Measurements from ENCODE around the gene CADM1.

CADM1 gene

DNA sequence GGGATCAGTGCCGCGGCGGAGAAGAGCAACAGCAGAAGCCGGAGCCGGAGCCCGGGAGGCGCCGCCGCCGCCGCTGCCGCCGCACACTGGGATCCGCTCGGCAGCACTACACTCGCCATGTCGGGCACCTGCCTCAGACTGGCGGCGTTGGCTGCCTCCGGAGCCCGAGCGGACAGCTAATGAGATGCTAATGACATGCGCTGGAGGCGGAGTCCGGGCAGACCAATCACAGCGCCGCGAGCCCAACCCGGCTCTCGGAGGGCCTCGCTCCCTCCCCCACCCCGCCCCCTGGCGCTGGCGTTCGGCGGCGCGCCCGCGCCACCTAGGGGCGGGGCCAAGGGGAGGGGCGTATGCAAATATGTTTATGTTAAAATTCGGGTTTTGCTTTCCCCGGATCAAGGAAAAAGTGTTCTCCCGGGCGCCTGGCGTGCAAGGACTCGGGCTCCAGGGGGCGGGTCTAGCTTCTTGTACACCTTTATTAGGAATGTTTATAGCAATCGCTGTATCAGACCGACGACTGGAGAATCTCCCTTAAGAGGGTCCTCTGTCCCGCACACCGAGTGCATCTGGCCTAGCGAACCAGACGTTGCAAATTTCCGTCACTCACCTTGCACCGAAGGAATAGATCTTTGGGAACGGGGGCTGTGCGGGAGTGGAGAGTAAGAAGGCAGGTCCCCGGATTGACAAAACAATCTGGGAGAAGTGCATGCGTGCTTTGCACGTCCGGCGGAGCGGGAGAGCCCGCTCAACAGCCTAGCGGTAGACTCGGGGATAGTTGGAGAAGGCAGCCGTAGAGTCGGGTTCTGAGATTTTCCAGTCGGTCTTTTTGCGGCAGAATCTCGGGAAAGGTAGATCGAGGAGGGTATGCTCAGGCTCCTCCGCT is at the start of gene CADM1:
CADM1 (minus strand) TSS at position 140 of the 883 bp plus-strand sequence.
- in situ Hi-C loops (cut with MboI; ENCODE audit: low sequenced_read_pairs): no loop called here

DNA sequence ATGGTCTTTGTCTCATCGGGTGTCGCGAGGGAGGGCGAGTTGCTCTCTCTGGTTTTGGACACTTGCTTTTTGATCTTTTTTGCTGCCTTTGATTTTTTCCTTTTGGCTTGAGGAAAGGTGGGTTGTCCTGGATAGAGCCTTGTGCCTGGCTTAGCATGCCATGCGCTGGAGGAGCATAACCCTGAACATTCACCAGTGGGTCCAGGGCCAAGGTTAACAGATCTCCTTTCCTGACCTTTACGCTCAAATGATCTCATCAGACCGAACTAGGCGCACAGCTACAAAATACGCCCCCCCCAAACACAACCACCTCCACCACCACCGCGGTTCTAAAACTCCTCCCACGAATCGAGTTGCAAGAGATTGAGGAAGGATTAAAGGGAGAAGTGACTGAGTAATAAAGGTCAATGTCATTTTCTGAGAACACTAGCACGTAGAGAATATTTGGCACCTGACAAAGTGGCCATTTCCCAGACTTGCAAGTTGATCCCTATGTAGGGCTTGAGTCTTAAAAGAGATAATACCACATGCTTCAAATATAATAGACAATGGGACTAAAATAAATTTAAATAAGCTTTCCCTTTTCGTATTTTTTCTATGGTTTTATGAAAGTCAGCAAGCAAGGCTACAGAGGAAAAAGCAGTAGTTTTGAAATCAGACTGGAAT is 48.7 kb upstream of the CADM1 start:
- in situ Hi-C loops (cut with MboI; ENCODE audit: low sequenced_read_pairs): no loop called here

- in situ Hi-C loops (cut with MboI; ENCODE audit: low sequenced_read_pairs): no loop called here
Observed at GRCh38 chr11:115552151-115552772, 48.0 kb upstream of the CADM1 start.

DNA sequence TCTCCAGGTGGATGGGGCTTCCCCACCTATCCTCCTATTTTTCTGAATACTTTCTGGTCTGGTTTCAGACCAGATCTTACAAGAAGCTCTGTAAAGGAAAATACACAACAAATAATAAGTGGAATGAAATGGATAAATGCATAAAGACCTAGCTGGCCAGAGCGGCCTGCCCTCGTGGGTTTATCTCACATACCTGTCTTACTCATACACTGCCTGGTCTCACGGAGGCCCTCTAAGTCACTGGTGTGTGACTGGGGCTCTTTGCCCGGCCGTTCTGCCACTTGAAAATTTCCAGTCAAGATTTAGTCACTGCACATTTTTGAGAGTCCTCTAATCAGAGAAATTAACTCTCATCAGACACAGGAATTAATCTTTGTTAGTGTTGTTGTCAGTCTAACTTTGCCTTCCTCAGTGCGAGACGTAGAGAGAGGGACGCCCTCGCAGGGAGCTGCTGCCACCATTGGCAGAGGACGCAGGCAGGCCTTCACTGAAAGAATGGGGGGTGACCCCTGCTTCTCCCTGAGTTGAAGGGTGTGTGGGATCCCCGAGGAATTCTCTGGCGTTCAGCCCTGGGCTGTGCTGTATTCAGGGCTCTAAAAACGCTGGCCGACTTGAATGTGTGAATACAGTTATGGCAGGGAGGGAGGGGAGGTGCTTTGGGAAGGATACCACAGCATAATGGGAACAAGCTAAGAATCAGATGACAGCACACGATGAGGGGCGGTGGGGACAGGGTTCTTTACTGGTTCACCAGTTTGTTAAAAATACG is 46.3 kb upstream of the CADM1 start:
- in situ Hi-C loops (cut with MboI; ENCODE audit: low sequenced_read_pairs): no loop called here

- in situ Hi-C loops (cut with MboI; ENCODE audit: low sequenced_read_pairs): no loop called here
Observed at GRCh38 chr11:115548878-115549528, 44.8 kb upstream of the CADM1 start.

- in situ Hi-C loops (cut with MboI; ENCODE audit: low sequenced_read_pairs): no loop called here
Observed at GRCh38 chr11:115545581-115546210, 41.5 kb upstream of the CADM1 start.

DNA sequence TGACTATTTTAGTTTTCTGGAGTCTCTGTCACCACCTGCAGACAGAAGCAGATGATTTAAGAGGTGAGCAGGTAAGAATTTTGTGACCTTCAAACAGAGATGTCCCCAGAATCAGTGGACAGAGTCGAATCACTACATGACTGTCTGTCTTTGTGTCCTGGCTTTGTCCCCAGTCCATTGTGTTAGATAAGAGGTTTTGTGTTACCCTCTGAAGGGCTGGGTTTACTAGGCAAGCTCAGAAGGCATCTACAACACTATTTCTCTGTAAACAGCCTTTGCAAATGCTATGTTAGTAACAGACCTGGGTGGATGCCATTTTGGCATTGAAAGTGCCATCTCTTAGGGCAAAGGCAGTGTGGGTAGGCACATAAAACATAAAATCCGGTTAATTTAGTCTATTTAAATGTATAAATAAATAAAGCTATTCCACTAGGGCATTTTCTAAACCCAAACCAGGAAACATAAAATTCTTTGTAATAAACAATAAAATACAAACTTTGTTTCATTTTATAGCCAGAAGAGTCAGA is 40.3 kb upstream of the CADM1 start:
- in situ Hi-C loops (cut with MboI; ENCODE audit: low sequenced_read_pairs): no loop called here

GRCh38 chr11:115541518-115541917 is 37.3 kb upstream of the CADM1 start:
- in situ Hi-C loops (cut with MboI; ENCODE audit: low sequenced_read_pairs): no loop called here

- in situ Hi-C loops (cut with MboI; ENCODE audit: low sequenced_read_pairs): no loop called here
Observed at GRCh38 chr11:115539844-115540243, 35.6 kb upstream of the CADM1 start.

DNA sequence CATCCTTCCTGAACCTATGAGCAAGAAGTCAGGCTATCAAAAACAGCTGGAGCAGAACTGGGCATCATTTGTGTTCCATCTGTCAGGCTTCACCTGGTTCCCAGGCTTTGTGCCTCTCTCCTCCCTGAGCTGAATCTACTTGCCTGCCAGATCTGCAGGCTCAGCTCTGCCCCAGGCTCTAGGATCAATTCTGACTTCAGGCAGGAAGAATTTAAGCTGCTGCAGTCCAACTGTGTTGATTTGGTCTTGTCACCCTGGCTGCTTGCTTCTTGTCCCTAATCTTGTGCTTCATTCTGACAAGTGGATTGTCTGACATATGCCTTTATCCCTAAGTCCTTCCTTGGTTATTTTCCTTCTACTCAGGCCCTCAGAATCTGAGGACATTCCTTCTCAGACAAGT is 31.6 kb upstream of the CADM1 start:
- in situ Hi-C loops (cut with MboI; ENCODE audit: low sequenced_read_pairs): no loop called here

GRCh38 chr11:115530752-115531151 is 26.5 kb upstream of the CADM1 start:
- in situ Hi-C loops (cut with MboI; ENCODE audit: low sequenced_read_pairs): no loop called here

DNA sequence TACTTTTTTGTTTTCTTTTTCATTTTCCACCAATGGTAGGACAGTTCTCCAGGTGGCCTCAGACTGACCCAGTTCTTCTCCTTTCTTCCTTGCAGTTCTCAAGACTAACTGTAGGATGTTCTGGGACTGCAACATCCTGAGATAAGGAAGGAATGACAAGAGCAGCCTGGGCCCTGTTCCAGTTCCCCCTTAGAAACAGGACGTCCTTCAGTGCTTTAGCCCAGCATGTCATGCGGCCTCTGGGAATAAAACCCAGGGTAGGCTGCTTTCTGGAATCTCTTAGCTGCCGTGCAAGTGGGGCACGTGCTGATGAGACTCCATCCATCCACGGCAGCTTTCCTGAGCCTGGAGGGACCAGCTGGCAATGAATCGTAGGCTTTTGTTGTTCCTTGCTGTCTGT is 24.0 kb upstream of the CADM1 start:
- in situ Hi-C loops (cut with MboI; ENCODE audit: low sequenced_read_pairs): no loop called here

GRCh38 chr11:115527534-115528125 is 23.4 kb upstream of the CADM1 start:
- in situ Hi-C loops (cut with MboI; ENCODE audit: low sequenced_read_pairs): no loop called here

- in situ Hi-C loops (cut with MboI; ENCODE audit: low sequenced_read_pairs): no loop called here
Observed at GRCh38 chr11:115525531-115526006, 21.4 kb upstream of the CADM1 start.

GRCh38 chr11:115524572-115524971 is 20.4 kb upstream of the CADM1 start:
- in situ Hi-C loops (cut with MboI; ENCODE audit: low sequenced_read_pairs): no loop called here

GRCh38 chr11:115523727-115524399 is 19.6 kb upstream of the CADM1 start:
- in situ Hi-C loops (cut with MboI; ENCODE audit: low sequenced_read_pairs): no loop called here

GRCh38 chr11:115522302-115522701 is 18.1 kb upstream of the CADM1 start:
- in situ Hi-C loops (cut with MboI; ENCODE audit: low sequenced_read_pairs): no loop called here

- in situ Hi-C loops (cut with MboI; ENCODE audit: low sequenced_read_pairs): no loop called here
Observed at GRCh38 chr11:115521825-115522224, 17.6 kb upstream of the CADM1 start.
